GM13977 (cell line): Measurements from ENCODE around the gene SMIM14.

Experiments
- DNase-seq: peaks from one replicate; pipeline ENCODE4 v3.0.0; 2012; ENCODE audit warnings: low spot score
- in situ Hi-C: fragments of 300-500 bp; cut with MboI; formaldehyde crosslinking; loops from one replicate; pipeline ENCODE4 v1.12.0; 2022; ENCODE audit warnings: low sequenced_read_pairs, low pct_unique_long_range_greater_than_20kb, mixed read lengths, inconsistent platforms; ENCODE audit not compliant: unreplicated experiment
- TF ChIP-seq, protein P1 (sequence below): IDR thresholded peaks from 2 replicates; pipeline ENCODE4 v1.5.1; 2012; ENCODE audit warnings: mild to moderate bottlenecking, control low read depth; ENCODE audit not compliant: insufficient read depth; ENCODE audit errors: extremely low read depth, missing control alignments

SMIM14 gene

DNA sequence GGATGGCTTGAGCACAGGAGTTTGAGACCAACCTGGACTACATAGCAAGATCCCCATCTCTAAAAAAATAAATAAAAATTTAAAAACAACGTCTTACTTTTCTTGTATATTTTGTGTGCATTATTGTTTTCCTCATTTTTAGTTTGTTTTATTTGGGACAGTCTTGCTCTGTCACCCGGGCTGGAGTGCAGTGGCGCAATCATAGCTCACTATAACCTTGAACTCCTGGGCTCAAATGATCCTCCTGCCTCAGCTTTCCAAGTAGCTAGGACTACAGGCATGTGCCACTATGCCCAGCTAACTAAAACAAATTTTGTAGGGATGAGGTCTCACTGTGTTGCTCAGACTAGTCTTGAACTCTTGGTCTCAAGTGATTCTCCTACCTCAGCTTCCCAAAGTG, 9.5 kb upstream of the SMIM14 start:
- TF ChIP-seq, protein P1, sequence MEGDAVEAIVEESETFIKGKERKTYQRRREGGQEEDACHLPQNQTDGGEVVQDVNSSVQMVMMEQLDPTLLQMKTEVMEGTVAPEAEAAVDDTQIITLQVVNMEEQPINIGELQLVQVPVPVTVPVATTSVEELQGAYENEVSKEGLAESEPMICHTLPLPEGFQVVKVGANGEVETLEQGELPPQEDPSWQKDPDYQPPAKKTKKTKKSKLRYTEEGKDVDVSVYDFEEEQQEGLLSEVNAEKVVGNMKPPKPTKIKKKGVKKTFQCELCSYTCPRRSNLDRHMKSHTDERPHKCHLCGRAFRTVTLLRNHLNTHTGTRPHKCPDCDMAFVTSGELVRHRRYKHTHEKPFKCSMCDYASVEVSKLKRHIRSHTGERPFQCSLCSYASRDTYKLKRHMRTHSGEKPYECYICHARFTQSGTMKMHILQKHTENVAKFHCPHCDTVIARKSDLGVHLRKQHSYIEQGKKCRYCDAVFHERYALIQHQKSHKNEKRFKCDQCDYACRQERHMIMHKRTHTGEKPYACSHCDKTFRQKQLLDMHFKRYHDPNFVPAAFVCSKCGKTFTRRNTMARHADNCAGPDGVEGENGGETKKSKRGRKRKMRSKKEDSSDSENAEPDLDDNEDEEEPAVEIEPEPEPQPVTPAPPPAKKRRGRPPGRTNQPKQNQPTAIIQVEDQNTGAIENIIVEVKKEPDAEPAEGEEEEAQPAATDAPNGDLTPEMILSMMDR, result no peak
- in situ Hi-C loops, result no loop called here

DNA sequence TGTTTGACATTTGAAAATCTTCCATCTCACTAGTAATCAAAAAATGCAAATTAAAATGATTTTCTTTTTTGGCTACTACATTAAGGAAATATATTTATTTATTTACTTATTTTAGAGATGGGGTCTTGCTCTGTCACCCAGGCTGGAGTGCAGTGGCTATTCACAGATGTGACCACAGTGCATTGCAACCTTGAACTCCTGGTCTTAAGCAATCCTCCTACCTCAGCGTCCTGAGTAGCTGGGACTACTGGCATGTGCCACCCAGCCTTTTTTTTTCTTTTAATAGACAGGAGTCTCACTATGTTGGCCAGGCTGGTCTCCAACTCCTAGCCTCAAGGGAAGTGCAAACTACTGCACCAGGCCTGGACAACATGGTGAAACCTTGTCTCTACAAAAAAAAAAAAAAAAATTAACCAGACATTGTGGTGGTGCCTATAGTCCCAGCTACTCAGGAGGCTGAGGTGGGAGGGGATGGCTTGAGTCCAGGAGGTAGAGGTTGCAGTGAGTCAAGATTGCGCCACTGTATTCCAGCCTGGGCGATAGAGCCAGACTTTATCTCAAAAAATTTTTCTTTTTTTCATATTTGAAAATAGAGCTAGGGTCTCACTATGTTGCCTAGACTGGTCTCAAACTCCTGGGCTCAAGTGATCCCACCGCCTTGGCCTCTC, 4.4 kb upstream of the SMIM14 start:
- in situ Hi-C loops, result no loop called here
- DNase-seq, result no peak
- TF ChIP-seq, protein P1, result no peak

More for the DNA sequence above, 9.5 kb upstream of the SMIM14 start:
- no peak for DNase-seq

DNA sequence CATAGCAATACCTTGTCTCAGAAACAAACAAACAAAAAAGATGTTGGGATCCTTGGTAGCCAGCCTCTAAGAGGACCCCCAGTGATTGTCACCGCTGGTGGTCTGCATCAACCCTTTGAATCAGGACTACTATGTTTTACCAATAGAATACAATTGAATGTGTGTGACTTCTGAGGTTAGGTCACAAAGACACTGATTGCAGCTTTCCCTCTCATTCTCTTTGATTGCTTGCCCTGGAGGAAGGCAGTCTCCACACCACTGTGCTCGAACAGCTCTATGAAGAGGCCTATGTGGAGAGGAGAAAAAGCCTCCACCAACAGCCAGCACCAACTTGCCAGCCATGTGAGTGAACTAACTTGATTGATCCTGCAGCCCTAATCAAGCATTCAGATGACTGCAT, 2.8 kb upstream of the SMIM14 start:
- in situ Hi-C loops, result no loop called here
- TF ChIP-seq, protein P1, result no peak
- DNase-seq, result no peak

DNA sequence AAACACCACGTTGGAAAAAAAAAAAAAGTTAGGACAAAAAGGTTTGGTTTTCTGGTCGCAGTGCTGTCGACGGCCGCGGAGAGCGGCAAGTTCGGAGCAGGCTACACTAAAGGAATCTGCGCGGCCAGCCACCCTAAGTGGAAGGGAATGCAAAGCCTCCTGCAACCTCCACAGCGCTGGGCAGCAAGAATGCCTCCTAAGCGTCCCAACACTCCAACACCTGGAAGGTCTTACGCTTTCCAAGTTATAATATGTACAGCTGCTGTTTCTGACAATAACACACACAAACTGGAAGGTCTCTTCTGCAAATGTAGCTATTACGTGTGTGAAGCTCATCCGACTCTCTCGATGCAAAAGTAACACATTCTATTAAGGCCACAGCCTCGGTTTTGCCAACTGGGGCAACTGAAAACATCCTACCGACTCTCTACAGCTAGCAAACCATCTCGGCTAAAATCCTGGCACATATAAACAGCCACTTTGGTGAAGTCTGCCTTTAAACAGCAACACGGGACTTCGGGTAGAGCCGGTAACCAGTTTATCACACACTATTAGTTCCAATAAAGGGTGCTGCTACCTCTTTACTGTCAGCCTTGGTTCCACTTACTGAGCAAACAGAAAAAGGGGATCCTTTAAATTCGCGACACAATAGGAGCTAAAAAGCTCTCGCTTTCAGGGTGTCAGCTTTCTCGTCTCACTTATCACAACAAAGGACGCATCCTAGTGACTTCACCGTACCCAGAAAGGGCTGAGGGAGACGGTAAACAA, 895 bp downstream of the SMIM14 start:
- TF ChIP-seq, protein P1, result no peak
- no peak for DNase-seq
- in situ Hi-C loops, result loop anchor here (10.0 kb wide), 1 partner anchor 163 kb away; no protein-coding TSS in a partner anchor

DNA sequence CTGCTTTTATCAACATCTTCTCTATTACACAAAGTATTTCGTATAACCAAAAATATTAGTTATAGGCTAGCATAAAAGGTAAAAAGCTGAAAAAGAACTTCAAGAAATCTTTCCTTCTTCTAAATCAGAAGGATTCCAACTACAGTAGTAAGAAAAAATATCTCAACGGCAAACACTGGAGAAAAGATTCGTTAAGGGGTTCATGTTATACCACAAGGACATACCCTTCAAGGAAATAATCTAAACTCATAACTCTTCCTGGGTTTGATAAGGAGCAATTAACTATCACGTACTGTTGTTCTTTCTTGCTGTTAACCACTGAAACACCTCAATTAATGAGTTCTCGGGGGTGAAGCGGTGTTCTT, 1.5 kb downstream of the SMIM14 start:
- DNase-seq, result no peak
- TF ChIP-seq, protein P1, result no peak
- in situ Hi-C loops, result loop anchor here (10.0 kb wide), 1 partner anchor 162 kb away; no protein-coding TSS in a partner anchor

DNA sequence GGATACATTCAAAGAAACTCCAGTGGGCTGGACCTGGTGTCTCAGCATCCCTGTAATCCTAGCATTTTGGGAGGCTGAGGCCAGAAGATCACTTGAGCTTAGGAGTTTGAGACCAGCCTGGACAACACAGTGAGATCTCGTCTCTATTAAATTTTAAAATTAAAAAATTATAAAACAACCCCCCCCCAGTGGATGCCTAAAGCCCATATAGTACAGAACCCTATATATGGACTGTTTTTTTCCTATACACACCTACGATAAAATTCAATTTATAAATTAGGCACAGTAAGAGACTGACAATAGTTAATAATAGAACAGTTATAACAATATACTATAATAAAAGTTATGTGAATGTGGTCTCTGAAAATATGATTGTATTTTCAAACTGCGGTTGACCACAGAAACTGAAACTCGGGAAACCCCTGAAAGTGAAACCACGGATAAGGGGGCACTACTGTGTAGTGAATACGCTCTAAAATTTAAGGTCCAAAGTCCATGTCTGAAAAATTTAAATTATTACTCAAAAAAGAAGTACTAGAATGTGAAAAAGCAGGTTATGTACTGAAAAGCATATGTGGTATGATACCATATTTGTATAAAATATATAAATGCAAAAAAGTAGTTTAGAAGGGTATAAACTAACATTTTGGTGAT, 2.0 kb downstream of the SMIM14 start:
- DNase-seq, result no peak
- TF ChIP-seq, protein P1, result no peak
- in situ Hi-C loops, result loop anchor here (10.0 kb wide), 1 partner anchor 162 kb away; no protein-coding TSS in a partner anchor
